Hepatocyte (in vitro differentiated cells): ENCODE results near the gene TBXAS1. TPM values are rescaled to one million over a fixed set of nuclear protein-coding genes. Genes with fewer than 3 reads are reported as not detected.

Source experiments
- DNase-seq: peaks from one replicate; pipeline ENCODE4 v3.0.0-alpha.2; 2016; ENCODE audit warnings: low spot score
- H2AFZ ChIP-seq: fragments of 200-600 bp; sonication (generic); 2 replicates; pipeline ENCODE4 v1.6.0; 2016; ENCODE audit warnings: antibody characterized with exemption, mild to moderate bottlenecking
- H3K27ac ChIP-seq: fragments of 200-600 bp; sonication (generic); 2 replicates; pipeline ENCODE4 v1.5.1; 2016; ENCODE audit warnings: mild to moderate bottlenecking
- H3K27me3 ChIP-seq: fragments of 200-600 bp; sonication (generic); 2 replicates; pipeline ENCODE4 v1.6.1; 2016
- H3K36me3 ChIP-seq: fragments of 200-600 bp; sonication (generic); replicated peaks from 2 replicates; pipeline ENCODE4 v1.5.1; 2016; ENCODE audit warnings: low read depth; ENCODE audit not compliant: insufficient read depth
- H3K4me1 ChIP-seq: fragments of 200-600 bp; sonication (generic); 2 replicates; pipeline ENCODE4 v1.5.1; 2016; ENCODE audit warnings: mild to moderate bottlenecking, moderate library complexity; ENCODE audit not compliant: insufficient read depth
- H3K4me2 ChIP-seq: fragments of 200-600 bp; sonication (generic); 2 replicates; pipeline ENCODE4 v1.6.0; 2016
- H3K4me3 ChIP-seq: fragments of 200-600 bp; sonication (generic); 2 replicates; pipeline ENCODE4 v1.5.1; 2016; ENCODE audit warnings: mild to moderate bottlenecking
- H3K79me2 ChIP-seq: fragments of 200-600 bp; sonication (generic); 2 replicates; pipeline ENCODE4 v1.6.0; 2017; ENCODE audit warnings: mild to moderate bottlenecking
- H3K9me2 ChIP-seq: fragments of 200-600 bp; sonication (generic); replicated peaks from 2 replicates; pipeline ENCODE4 v1.6.0; 2017; ENCODE audit warnings: mild to moderate bottlenecking; ENCODE audit not compliant: insufficient read depth
- H3K9me3 ChIP-seq: fragments of 200-600 bp; sonication (generic); 2 replicates; pipeline ENCODE4 v1.5.1; 2016; ENCODE audit warnings: low read depth, mild to moderate bottlenecking
- H4K20me1 ChIP-seq: fragments of 200-600 bp; sonication (generic); 2 replicates; pipeline ENCODE4 v1.6.0; 2016; ENCODE audit warnings: mild to moderate bottlenecking; ENCODE audit not compliant: insufficient read depth, poor library complexity, severe bottlenecking
- CTCF ChIP-seq: fragments of 200-600 bp; sonication (generic); IDR thresholded peaks from 2 replicates; pipeline ENCODE4 v1.5.1; 2016; ENCODE audit warnings: antibody characterized with exemption, mild to moderate bottlenecking; ENCODE audit not compliant: poor library complexity
- EZH2 ChIP-seq: fragments of 200-600 bp; sonication (generic); IDR thresholded peaks from 2 replicates; pipeline ENCODE4 v1.6.1; 2016; ENCODE audit warnings: antibody characterized with exemption, mild to moderate bottlenecking, borderline replicate concordance
- EZH2phosphoT487 ChIP-seq: fragments of 200-600 bp; sonication (generic); IDR thresholded peaks from one replicate; pipeline ENCODE4 v1.6.1; 2018; ENCODE audit warnings: antibody characterized with exemption, mild to moderate bottlenecking, low read depth, moderate library complexity; ENCODE audit not compliant: unreplicated experiment, severe bottlenecking
- WGBS: methylation state at CpG from one replicate; pipeline ENCODE4 v1.1.6; 2016; ENCODE audit warnings: low lambda C conversion rate; ENCODE audit errors: missing lambda C conversion rate; 5-methylcytosine and 5-hydroxymethylcytosine counted together
- polyA plus RNA-seq: library from polyadenylated mRNA; unstranded; fragments of >200 nt; fragmentation: Nextera tagmentation; extraction: Ambion mirVana; gene quantifications from 2 replicates; pipeline ENCODE4 v1.2.1, GENCODE V29; 2016
- total RNA-seq: library from RNA; depleted of rRNA; stranded (reverse); fragments of >200 nt; gene quantifications from 2 replicates; pipeline ENCODE4 v1.2.3, GENCODE V29; 2014

TBXAS1 gene
- total and polyA plus RNA-seq, 2 experiments from 2014 or later = 3.9 to 11.5 TPM

DNA sequence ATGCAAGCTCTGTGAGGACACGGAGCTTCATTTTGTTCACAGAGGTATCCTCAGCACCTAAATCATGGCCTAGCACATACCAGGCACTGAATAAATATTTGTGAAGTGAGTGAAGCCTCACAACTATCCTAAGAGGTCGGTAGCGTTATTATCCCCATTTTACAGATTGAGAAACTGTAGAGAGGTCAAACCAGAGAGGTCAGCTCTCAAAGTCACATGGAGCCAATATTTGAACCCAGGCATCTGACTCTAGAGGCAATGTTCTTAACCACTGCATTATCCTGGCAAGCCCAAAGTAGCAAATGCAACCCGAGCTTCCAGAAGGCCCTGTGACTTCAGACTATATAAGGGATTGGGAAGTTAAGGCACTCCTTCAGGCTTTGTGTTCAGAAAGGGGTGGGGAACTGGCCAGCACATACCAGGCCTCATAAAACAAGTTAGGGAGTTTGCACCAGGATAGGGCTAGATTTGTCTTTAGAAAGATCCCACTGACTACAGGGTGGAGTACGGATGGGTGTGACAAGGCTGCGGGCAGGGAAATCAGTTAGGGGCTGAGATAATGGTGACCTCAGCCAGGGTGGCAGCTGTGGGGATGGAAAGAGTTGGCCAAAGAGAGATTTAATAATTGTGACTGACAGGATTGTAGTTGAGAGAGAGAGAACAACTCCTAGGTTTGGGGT, 101.4 kb downstream of the TBXAS1 start:
- Histone ChIP-seq H4K20me1 (no peaks in the 10 kb centered on the region), H3K9me2 (no peaks in the 10 kb centered on the region), H3K27ac (no peak overlapping the region), H3K27me3 (no peaks in the 10 kb centered on the region), H3K4me2 (no peak overlapping the region), H3K4me3 (no peak overlapping the region), H3K79me2 (no peaks in the 10 kb centered on the region), H2AFZ (no peak overlapping the region), H3K4me1 (no peaks in the 10 kb centered on the region), H3K9me3 (no peaks in the 10 kb centered on the region), H3K36me3 (no peaks in the 10 kb centered on the region)
- TF ChIP-seq EZH2 (no peak), EZH2phosphoT487 (no peak), CTCF (no peak)
- no peak for DNase-seq
- 93% methylated on average over 6 of the region's 6 CpGs for WGBS

DNA sequence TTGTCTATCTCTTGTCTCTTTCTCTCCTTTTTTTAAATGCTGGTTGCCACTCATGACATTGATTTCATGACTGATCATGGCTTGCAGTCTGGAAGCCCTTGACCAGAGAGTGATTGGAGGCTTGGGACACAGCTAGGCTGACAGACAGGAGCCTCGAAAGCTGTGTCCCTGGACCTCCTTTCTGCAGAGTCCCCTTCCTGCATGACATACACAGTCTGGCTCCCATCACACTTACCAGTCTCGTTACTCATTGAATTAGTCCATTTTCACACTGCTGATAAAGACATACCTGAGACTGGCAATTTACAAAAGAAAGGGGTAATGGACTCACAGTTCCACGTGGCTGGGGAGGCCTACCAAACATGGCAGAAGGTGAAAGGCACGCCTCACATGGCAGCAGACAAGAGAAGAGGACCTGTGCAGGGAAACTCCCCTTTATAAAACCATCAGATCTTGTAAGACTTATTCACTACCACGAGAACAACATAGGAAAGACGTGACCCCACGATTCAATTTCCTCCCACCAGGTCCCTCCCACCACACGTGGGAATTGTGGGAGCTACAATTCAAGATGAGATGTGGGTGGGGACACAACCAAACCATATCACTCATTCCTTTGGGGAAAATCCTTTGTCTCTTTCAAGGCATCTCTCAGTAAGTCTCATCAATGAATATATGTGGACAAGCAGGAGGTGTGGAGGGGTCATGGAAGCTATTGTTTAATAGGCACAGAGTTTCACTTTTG, 102.3 kb downstream of the TBXAS1 start:
- WGBS = 73% methylated on average over 8 of the region's 8 CpGs
- H3K27me3 ChIP-seq = no peaks in the 10 kb centered on the region
- H3K36me3 ChIP-seq = no peaks in the 10 kb centered on the region
- H3K27ac ChIP-seq = no peak overlapping the region
- TF ChIP-seq CTCF (no peak), EZH2phosphoT487 (no peak)
- DNase-seq = no peak
- H3K9me2 ChIP-seq = no peaks in the 10 kb centered on the region
- H3K4me1 ChIP-seq = no peaks in the 10 kb centered on the region
- H3K79me2 ChIP-seq = no peaks in the 10 kb centered on the region
- H4K20me1 ChIP-seq = no peaks in the 10 kb centered on the region
- H3K9me3 ChIP-seq = no peaks in the 10 kb centered on the region
- no peak overlapping the region for H3K4me2 ChIP-seq
- H2AFZ ChIP-seq = no peak overlapping the region
- H3K4me3 ChIP-seq = no peak overlapping the region

DNA sequence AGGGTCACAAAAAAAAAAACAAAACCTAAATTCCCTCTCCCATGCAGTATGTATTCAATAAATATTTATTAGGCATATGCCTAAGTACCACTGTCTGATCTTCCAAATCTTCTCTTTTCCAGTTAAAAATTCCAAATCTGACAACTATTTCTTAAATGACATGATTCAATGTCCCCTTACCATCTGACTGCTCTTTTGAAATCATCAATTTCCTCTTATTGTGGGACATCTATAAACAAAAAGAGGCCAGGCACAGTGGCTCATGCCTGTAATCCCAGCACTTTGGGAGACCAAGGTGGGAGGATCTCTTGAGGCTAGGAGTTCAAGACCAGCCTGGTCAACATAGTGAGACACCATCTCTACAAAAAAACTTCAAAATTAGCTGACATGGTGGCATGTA, 103.5 kb downstream of the TBXAS1 start:
- Histone ChIP-seq H4K20me1 (no peaks in the 10 kb centered on the region), H3K9me3 (no peaks in the 10 kb centered on the region), H3K9me2 (no peaks in the 10 kb centered on the region), H3K4me3 (no peak overlapping the region), H3K4me2 (no peak overlapping the region), H3K27ac (no peak overlapping the region), H3K4me1 (no peaks in the 10 kb centered on the region), H2AFZ (no peak overlapping the region), H3K27me3 (no peaks in the 10 kb centered on the region), H3K36me3 (no peaks in the 10 kb centered on the region), H3K79me2 (no peaks in the 10 kb centered on the region)
- DNase-seq = no peak
- TF ChIP-seq EZH2phosphoT487 (no peak), CTCF (no peak), EZH2 (no peak)
